ENCODE results near the gene WNT1. TPM values are rescaled to one million over a fixed set of nuclear protein-coding genes. Genes with fewer than 3 reads are reported as not detected.

WNT1 gene
- total RNA-seq, 1 donor from 2014 or later, result not detected

DNA sequence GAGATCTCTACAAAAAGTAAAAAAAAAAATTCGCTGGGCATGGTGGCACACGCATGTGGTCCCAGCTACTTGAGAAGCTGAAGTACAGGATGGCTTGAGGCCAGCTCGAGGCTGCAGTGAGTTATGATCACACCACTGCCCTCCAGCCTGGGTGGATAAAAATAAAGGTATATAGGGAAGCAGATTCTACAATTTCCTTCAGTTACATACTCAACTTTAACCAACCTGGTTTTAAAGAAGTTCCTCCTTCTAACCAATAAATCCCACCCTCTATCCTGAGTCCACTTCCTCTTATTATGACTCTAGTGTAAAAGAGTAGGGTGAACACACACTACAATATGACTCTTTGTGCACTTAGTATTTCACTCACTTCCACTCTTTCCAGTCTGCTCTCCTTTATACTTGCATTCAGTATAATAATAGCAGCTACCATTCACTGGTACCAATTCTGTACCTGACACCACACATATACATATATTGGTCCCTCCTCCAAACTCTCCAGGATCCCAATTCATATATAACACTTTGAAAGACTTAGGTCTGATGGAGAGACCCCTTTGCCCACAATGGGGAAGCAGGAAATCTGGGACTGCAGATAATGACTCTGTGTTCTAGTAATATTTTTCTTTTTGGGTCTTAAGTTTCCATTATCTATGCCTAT is 23.2 kb upstream of the WNT1 start:
- Histone ChIP-seq H3K27ac (no peak overlapping the region), H3K9me3 (no peaks in the 10 kb centered on the region), H3K4me3 (no peak overlapping the region), H3K4me1 (peaks cover 31% of the 10 kb centered on the region), H3K36me3 (peaks cover 29% of the 10 kb centered on the region), H3K27me3 (ENCODE audit: low read depth) (no peaks in the 10 kb centered on the region)
- ATAC-seq (peak in 1 of 2 donors; percentile 1), DNase-seq (no peak)
- TF ChIP-seq, protein P1, sequence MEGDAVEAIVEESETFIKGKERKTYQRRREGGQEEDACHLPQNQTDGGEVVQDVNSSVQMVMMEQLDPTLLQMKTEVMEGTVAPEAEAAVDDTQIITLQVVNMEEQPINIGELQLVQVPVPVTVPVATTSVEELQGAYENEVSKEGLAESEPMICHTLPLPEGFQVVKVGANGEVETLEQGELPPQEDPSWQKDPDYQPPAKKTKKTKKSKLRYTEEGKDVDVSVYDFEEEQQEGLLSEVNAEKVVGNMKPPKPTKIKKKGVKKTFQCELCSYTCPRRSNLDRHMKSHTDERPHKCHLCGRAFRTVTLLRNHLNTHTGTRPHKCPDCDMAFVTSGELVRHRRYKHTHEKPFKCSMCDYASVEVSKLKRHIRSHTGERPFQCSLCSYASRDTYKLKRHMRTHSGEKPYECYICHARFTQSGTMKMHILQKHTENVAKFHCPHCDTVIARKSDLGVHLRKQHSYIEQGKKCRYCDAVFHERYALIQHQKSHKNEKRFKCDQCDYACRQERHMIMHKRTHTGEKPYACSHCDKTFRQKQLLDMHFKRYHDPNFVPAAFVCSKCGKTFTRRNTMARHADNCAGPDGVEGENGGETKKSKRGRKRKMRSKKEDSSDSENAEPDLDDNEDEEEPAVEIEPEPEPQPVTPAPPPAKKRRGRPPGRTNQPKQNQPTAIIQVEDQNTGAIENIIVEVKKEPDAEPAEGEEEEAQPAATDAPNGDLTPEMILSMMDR (IDR thresholded peaks at IDR 0.05), result no peak
- intact Hi-C loops (cut with DNase I), result no loop called here

DNA sequence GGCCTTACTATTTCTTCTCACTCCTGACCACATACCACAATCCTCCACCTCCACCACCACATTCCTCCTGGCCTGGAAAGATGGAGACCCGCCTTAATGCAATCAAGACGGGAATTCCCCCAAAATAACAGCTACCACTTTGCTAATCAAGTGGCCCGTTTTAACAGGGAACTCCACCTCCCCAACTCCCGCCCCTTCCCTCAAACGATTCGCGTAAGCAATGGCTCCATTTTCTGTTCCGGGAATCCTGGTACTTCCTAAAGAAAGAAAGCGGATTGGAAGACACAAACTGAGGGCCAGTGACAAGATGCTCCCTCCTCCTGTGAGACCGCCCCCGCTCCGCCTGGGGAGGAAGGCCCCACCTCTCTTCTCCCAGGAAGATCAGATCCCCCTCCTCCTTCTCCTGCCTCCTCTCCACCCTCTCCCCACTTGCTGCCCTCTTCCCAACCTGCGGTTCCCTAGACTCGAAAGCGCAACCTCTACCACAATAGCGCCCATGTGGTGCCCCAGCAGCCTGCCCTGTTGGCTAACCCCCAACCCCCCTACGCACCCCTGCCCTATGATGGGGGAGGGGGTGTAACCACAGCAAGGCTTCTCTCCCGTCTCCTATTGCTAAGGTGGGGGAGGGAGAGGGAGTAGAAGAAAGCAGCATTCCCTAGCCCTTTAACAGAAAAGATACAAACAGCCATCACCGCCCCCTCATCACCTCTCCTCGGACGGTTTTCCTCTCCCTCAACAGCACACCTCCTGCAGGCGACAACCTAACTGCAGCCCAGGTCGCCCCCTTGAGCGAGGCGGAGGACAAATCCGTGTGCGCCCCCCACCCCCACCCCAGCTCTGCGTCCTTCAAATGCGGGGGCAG is 21.6 kb upstream of the WNT1 start:
- peaks cover 28% of the 10 kb centered on the region for H3K36me3 ChIP-seq
- DNase-seq (peak; percentile 82), ATAC-seq (peak; percentile 90 to 92)
- peak overlapping the region; percentile 100 for H3K4me3 ChIP-seq
- H3K9me3 ChIP-seq, result no peaks in the 10 kb centered on the region
- peaks cover 31% of the 10 kb centered on the region for H3K4me1 ChIP-seq
- H3K27me3 ChIP-seq (ENCODE audit: low read depth), result no peaks in the 10 kb centered on the region
- peak overlapping the region; percentile 91 for H3K27ac ChIP-seq
- intact Hi-C loops (cut with DNase I), result no loop called here
- TF ChIP-seq, protein P1 (IDR thresholded peaks at IDR 0.05), result no peak

DNA sequence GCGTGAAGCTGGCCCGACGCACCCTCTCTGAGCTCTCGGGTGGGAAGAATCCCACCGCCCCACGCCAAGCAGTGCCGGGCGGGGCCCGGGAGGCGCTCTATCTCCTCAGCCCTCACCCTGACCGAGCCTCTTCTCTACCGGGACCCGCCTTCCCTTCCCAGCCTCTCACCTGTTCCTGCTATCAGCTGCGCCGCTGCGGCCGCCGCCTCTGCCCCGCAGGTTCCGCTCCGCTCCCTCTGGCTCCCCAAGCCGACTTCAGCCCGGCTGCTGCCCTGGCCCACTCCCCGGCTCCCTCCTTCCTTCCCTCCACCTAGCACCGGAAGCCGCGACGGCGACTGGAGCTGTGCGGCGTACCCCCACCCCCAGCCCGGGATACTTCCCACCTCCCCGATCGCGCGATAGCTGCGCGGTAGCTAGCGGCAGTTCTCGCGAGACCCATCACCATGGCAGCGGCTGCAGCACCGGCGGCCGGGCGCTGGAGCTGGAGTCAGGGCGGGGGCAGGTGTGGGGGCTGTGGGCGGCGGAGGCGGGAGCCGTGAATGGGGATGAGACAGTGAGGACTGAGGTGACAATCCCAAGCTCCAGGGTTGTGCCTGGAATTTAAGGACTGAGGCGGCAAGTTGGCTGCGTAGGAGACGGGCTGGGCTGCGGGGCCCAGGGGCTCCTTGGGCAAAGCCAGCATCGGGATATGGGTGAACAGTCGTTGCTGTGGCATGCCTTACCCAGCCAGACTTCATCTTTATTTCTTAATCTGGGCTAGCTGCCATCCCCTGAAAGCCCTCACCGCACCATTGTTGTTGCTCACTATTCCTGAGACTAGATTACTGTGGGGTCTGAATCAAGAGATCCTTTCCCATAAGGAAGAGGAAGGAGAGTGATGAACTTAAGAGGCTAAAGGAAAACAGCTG is 20.7 kb upstream of the WNT1 start, which contains the start of gene ARF3:
Gene ARF3, minus strand, starts transcription at position 347 of the 908 bp plus-strand sequence. CDS start 16,392 bp downstream, outside the sequence.
- H3K9me3 ChIP-seq, result no peaks in the 10 kb centered on the region
- DNase-seq (peak; percentile 97), ATAC-seq (peak; percentile 96 to 97)
- H3K36me3 ChIP-seq, result peaks cover 20% of the 10 kb centered on the region
- peak within 1 kb of the TSS; percentile 100 for H3K4me3 ChIP-seq
- peak within 1 kb of the TSS; percentile 91 for H3K27ac ChIP-seq
- peaks cover 31% of the 10 kb centered on the region for H3K4me1 ChIP-seq
- TF ChIP-seq, protein P1 (IDR thresholded peaks at IDR 0.05), result no peak
- no peaks in the 10 kb centered on the region for H3K27me3 ChIP-seq (ENCODE audit: low read depth)
- intact Hi-C loops (cut with DNase I), result no loop called here

DNA sequence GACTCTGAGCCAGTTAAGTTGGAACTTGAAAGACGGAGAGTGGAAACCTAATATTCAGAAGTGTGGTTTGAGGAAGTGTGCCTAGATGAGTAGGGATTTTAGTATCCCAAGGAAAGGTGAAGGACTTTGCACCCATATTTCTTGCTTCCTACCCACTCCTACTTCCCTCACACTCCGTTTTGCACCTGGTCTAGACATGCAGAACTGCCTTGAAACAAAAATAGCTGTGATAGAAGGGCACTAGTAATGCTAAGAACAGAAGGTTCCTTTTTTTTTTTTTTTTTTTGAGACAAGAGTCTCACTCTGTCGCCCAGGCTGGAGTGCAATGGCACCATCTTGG is 20.1 kb upstream of the WNT1 start:
- no peak for ATAC-seq

More for the DNA sequence above, 20.1 kb upstream of the WNT1 start:
- Histone ChIP-seq H3K4me1 (peaks cover 31% of the 10 kb centered on the region), H3K9me3 (no peaks in the 10 kb centered on the region), H3K36me3 (peaks cover 13% of the 10 kb centered on the region), H3K4me3 (peak overlapping the region; percentile 100), H3K27ac (peak overlapping the region; percentile 91), H3K27me3 (ENCODE audit: low read depth) (no peaks in the 10 kb centered on the region)
- TF ChIP-seq, protein P1 (IDR thresholded peaks at IDR 0.05), result no peak
- intact Hi-C loops (cut with DNase I), result no loop called here
- no peak for DNase-seq
